A673 (cell line): ENCODE measurements around the gene PPFIBP1. TPM values are rescaled to one million over a fixed set of nuclear protein-coding genes. Genes with fewer than 3 reads are reported as not detected.

ENCODE experiments used
- total RNA-seq: library from RNA; stranded (reverse); gene quantifications from 2 replicates; pipeline ENCODE4 v1.2.3, GENCODE V29; 2021

Gene PPFIBP1
- total RNA-seq, 1 experiment from 2014 or later = 41.2 TPM

Other genes starting within 250 kb of the PPFIBP1 start
- 10.2 and 10.3 TPM in 2 replicates for gene BMAL2, start 191.4 kb upstream of the PPFIBP1 start, total RNA-seq
- gene SMCO2, start 77.5 kb upstream of the PPFIBP1 start, total RNA-seq = not detected in 2 replicates
- 1.1 and 1.5 TPM in 2 replicates for gene REP15, start 172.2 kb downstream of the PPFIBP1 start, total RNA-seq
- 62.9 and 65.9 TPM in 2 replicates for gene MRPS35, start 186.6 kb downstream of the PPFIBP1 start, total RNA-seq